OCI-LY1 (cell line): ENCODE measurements around the gene PTPRM.

Experiments used
- EZH2 ChIP-seq: fragments of 200-600 bp; sonication (generic), shearing (Covaris generic); IDR thresholded peaks from 2 replicates; pipeline ENCODE4 v1.8.0; 2017; ENCODE audit warnings: borderline replicate concordance, mixed run types, mild to moderate bottlenecking, antibody characterized with exemption, low read length, moderate library complexity, mixed read lengths
- TF ChIP-seq, protein P1 (sequence below): fragments of 200-600 bp; sonication (generic), shearing (Covaris generic); IDR thresholded peaks from 2 replicates; pipeline ENCODE4 v1.5.1; 2017; ENCODE audit warnings: mild to moderate bottlenecking, antibody characterized with exemption, low read length, moderate library complexity, mixed read lengths

DNA sequence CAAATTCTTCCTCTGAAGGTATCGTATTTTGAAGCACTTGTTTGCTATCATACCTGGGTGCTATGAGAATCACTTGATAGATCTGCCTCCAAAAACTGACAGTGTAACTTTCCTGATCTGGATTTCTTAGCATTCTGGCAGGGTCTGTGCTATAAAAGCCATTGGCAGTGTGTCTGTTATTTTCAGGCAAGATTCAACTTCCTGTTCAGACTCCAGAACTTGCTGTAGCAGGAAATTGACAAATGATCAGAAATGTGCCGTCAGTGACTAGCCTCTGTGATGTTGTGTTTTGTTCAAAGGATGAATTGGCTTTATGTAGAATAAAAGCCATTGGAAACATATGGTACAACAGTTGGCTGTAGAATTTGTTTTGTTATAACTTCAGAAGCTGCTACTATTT, 273.3 kb downstream of the PTPRM start:
- TF ChIP-seq, protein P1, sequence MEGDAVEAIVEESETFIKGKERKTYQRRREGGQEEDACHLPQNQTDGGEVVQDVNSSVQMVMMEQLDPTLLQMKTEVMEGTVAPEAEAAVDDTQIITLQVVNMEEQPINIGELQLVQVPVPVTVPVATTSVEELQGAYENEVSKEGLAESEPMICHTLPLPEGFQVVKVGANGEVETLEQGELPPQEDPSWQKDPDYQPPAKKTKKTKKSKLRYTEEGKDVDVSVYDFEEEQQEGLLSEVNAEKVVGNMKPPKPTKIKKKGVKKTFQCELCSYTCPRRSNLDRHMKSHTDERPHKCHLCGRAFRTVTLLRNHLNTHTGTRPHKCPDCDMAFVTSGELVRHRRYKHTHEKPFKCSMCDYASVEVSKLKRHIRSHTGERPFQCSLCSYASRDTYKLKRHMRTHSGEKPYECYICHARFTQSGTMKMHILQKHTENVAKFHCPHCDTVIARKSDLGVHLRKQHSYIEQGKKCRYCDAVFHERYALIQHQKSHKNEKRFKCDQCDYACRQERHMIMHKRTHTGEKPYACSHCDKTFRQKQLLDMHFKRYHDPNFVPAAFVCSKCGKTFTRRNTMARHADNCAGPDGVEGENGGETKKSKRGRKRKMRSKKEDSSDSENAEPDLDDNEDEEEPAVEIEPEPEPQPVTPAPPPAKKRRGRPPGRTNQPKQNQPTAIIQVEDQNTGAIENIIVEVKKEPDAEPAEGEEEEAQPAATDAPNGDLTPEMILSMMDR: no peak
- no peak for TF ChIP-seq EZH2
